Brain microvascular endothelial cell (primary cell): Measurements from ENCODE around the gene FBXO42.
A peak's percentile ranks its signal among the peaks of the same experiment; 100 is the strongest.

ENCODE experiments used
- DNase-seq: peaks from one replicate; pipeline ENCODE4 v3.0.0-alpha.2; 2020
- H3K27ac ChIP-seq: fragments of 250-450 bp; sonication (Bioruptor Pico); 2 replicates; pipeline ENCODE4 v1.5.1; 2020; ENCODE audit warnings: mild to moderate bottlenecking, moderate library complexity
- H3K27me3 ChIP-seq: fragments of 250-450 bp; sonication (Bioruptor Pico); replicated peaks from 2 replicates; pipeline ENCODE4 v1.5.1; 2020; ENCODE audit warnings: mild to moderate bottlenecking
- H3K36me3 ChIP-seq: fragments of 250-450 bp; sonication (Bioruptor Pico); replicated peaks from 2 replicates; pipeline ENCODE4 v1.5.1; 2020; ENCODE audit warnings: mild to moderate bottlenecking
- H3K4me3 ChIP-seq: 2 replicates; pipeline ENCODE4 v1.5.1; 2011; ENCODE audit warnings: low read depth, mild to moderate bottlenecking, control low read depth, low read length, moderate library complexity
- in situ Hi-C: cut with HindIII; loops from 2 replicates; pipeline ENCODE4 v1.10.0; 2017; ENCODE audit warnings: low sequenced_read_pairs, low pct_ligation_motif_present
- TF ChIP-seq, protein P1 (sequence below): IDR thresholded peaks from 2 replicates; pipeline ENCODE4 v1.5.1; 2011; ENCODE audit warnings: low read depth, mild to moderate bottlenecking, moderate library complexity, low read length, control low read depth, inconsistent platforms; ENCODE audit errors: missing control alignments

Gene FBXO42

DNA sequence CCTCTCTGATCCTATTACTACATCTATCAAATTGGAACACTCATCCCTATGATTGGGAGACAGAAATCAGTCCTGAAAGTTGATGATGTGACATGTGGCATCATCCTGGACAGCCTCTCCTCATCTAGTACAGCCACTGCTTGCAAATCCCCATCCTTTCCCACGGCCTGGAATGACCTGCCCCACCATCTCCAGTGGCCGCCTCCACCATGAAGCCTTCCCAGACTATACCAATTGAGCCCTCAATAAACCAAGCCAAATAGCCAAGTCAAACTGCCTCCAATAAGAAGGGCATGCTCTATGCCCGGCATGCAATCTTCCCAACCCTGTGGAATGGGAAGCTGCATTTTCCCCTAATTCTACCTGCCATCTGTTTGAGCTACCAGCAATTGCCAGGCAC lies 139.3 kb downstream of the FBXO42 start:
- H3K27me3 ChIP-seq, result no peaks in the 10 kb centered on the region
- no peak for DNase-seq
- H3K36me3 ChIP-seq, result no peaks in the 10 kb centered on the region
- H3K27ac ChIP-seq, result no peak overlapping the region
- H3K4me3 ChIP-seq, result no peak overlapping the region
- in situ Hi-C loops, result no loop called here
- TF ChIP-seq, protein P1, sequence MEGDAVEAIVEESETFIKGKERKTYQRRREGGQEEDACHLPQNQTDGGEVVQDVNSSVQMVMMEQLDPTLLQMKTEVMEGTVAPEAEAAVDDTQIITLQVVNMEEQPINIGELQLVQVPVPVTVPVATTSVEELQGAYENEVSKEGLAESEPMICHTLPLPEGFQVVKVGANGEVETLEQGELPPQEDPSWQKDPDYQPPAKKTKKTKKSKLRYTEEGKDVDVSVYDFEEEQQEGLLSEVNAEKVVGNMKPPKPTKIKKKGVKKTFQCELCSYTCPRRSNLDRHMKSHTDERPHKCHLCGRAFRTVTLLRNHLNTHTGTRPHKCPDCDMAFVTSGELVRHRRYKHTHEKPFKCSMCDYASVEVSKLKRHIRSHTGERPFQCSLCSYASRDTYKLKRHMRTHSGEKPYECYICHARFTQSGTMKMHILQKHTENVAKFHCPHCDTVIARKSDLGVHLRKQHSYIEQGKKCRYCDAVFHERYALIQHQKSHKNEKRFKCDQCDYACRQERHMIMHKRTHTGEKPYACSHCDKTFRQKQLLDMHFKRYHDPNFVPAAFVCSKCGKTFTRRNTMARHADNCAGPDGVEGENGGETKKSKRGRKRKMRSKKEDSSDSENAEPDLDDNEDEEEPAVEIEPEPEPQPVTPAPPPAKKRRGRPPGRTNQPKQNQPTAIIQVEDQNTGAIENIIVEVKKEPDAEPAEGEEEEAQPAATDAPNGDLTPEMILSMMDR, result no peak

DNA sequence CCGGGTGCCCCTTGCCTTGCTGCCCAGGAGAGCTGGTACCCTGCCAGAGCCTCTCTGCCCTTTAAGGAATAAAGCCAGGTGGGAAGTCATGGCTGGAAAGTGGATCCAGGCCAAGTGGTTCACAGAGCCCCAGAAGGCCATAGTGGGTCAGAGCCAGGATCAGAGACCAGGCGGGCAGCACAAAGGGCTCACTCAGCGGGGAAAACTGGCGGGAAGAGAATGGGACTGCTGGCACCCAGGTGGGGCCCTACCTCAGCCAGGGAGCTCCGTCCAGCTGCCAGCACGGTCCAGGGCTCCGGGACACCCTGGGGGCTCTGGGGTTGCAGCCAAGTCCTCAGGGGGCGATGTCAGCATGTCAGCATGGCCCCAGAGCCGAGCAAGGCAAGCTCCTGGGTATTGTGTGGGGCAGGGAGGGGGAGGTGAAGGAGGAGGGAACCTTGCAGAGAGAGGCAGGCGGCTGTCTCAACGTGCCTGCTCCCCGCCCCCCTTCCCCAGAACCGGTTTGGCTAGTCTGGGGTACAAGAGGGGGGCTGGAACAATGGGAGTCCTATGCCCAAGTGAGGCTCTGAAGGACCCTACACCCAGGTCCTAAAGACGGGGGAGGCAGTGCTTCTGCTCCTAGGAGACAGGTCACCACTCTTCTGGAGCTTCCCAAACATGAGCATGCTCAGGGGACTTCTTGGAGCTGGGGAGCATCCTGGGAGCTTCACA lies 139.9 kb downstream of the FBXO42 start, which contains the start of gene ARHGEF19:
Gene ARHGEF19, minus strand, starts transcription at position 402 of the 711 bp plus-strand sequence. CDS start 3,598 bp downstream, outside the sequence.
- Histone ChIP-seq H3K36me3 (no peaks in the 10 kb centered on the region), H3K27me3 (no peaks in the 10 kb centered on the region), H3K27ac (no peak within 1 kb of the TSS), H3K4me3 (no peak within 1 kb of the TSS)
- no peak for DNase-seq
- TF ChIP-seq, protein P1, result no peak
- in situ Hi-C loops, result no loop called here

DNA sequence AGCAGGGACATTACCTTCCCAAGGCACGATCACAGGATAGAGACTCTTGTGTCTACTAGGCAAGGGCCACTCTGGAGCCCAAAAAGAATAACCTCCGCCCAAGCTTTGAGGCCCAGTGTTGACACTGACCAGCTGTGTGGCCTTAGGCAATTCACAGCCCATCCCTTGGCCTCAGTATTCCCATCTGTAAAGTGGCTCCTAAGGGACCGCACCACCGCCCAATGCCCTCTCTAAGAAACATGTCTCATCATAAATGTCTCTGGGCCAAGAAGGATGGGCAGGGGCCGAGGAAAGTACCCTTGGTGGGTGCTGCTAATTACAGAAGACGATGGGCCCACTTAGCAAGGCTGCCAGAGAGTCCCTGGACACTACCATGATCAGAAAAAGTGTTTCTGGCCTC lies 140.5 kb downstream of the FBXO42 start:
- Histone ChIP-seq H3K27me3 (no peaks in the 10 kb centered on the region), H3K27ac (no peak overlapping the region), H3K4me3 (no peak overlapping the region), H3K36me3 (no peaks in the 10 kb centered on the region)
- in situ Hi-C loops, result no loop called here
- TF ChIP-seq, protein P1, result no peak
- DNase-seq, result no peak

DNA sequence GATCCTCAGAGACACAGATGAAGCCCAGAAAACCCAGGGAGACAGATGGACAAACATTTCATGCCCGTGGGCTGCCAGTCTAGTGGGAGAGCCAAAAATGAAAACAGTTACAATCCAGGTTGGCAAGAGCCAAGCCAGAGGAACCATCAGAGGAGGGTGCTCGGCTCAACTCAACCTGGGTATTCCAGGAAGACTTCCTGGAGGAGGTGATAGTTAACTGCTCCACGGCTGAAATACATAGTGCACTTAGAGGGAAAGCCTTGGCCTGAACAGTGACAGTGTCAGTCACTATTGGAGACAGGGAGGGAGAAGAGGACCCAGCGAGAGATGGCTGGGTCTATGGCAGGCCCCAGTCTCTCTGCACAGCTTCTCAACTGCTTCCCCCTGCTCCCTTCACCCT lies 141.7 kb downstream of the FBXO42 start:
- in situ Hi-C loops, result no loop called here
- TF ChIP-seq, protein P1, result no peak
- DNase-seq, result no peak
- Histone ChIP-seq H3K4me3 (no peak overlapping the region), H3K36me3 (no peaks in the 10 kb centered on the region), H3K27ac (no peak overlapping the region), H3K27me3 (no peaks in the 10 kb centered on the region)

DNA sequence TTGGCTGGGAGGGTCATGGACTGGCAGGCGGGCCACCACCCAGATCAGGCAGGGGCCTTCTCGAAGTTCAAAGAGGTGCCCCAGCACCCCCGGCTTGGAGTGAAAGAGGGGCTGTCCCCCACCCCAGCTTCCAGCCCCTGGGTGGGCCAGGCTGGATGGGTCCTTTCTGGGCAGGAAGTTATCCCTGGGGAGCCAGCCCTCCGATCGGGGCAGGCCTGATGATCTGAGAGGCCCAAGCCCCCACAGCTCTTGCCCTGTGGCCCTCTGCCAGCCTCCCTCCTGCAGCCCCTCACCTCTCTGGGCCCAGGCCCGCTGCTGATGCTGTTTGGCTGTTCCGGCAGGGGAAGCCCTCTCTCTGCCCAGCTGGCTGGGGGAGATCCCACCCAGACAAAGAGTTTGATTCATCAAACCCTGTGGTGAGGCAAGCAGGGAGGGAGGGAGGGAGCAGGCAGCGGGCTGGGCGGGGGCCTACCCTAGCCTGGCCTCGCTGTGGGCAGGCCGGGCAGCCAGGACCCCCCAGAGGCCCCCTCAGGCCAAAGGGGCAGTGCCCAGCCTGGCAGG lies 142.4 kb downstream of the FBXO42 start:
- DNase-seq, result no peak
- Histone ChIP-seq H3K4me3 (peak overlapping the region; percentile 31), H3K27ac (no peak overlapping the region), H3K27me3 (no peaks in the 10 kb centered on the region), H3K36me3 (no peaks in the 10 kb centered on the region)
- in situ Hi-C loops, result no loop called here
- TF ChIP-seq, protein P1, result no peak
